H9 (cell line): ENCODE data around the gene FXYD4. TPM values are rescaled to one million over a fixed set of nuclear protein-coding genes. Genes with fewer than 3 reads are reported as not detected.

Source experiments
- DNase-seq: peaks from one replicate; pipeline ENCODE4 v3.0.0-alpha.2; 2017
- H2AFZ ChIP-seq: one replicate; pipeline ENCODE4 v1.6.1; 2013; ENCODE audit warnings: mild to moderate bottlenecking, low read length, control low read depth, moderate library complexity
- H2AK5ac ChIP-seq: 2 replicates; pipeline ENCODE4 v1.6.1; 2013; ENCODE audit warnings: low read length, control low read depth, mixed read lengths; ENCODE audit not compliant: insufficient read length
- H2BK120ac ChIP-seq: one replicate; pipeline ENCODE4 v1.6.1; 2013; ENCODE audit warnings: low read depth, mild to moderate bottlenecking, low read length, control low read depth, inconsistent platforms; ENCODE audit not compliant: poor library complexity, severe bottlenecking
- H2BK12ac ChIP-seq: 2 replicates; pipeline ENCODE4 v1.6.1; 2013; ENCODE audit warnings: low read length, control low read depth, mixed read lengths, low read depth; ENCODE audit not compliant: insufficient read length
- H2BK15ac ChIP-seq: 2 replicates; pipeline ENCODE4 v1.6.1; 2013; ENCODE audit warnings: low read depth, low read length, control low read depth
- H2BK20ac ChIP-seq: one replicate; pipeline ENCODE4 v1.6.1; 2013; ENCODE audit warnings: low read depth, mild to moderate bottlenecking, low read length, control low read depth, inconsistent platforms; ENCODE audit not compliant: poor library complexity, severe bottlenecking
- H2BK5ac ChIP-seq: 2 replicates; pipeline ENCODE4 v1.6.1; 2013; ENCODE audit warnings: low read length, control low read depth, mixed read lengths; ENCODE audit not compliant: insufficient read length
- H3K14ac ChIP-seq: 2 replicates; pipeline ENCODE4 v1.6.1; 2013; ENCODE audit warnings: low read length, control low read depth; ENCODE audit not compliant: insufficient read depth
- H3K18ac ChIP-seq: 2 replicates; pipeline ENCODE4 v1.6.1; 2013; ENCODE audit warnings: low read depth, mild to moderate bottlenecking, mixed read lengths, low read length, control low read depth; ENCODE audit not compliant: insufficient read length
- H3K23ac ChIP-seq: 2 replicates; pipeline ENCODE4 v1.6.1; 2013; ENCODE audit warnings: low read length, control low read depth, mixed read lengths, low read depth; ENCODE audit not compliant: insufficient read length
- H3K23me2 ChIP-seq: 2 replicates; pipeline ENCODE4 v1.6.1; 2013; ENCODE audit warnings: low read depth, mild to moderate bottlenecking, mixed read lengths, low read length, control low read depth; ENCODE audit not compliant: insufficient read length, poor library complexity, severe bottlenecking
- H3K27ac ChIP-seq: 2 replicates; pipeline ENCODE4 v1.5.1; 2013; ENCODE audit warnings: low read length, control low read depth, mixed read lengths, low read depth; ENCODE audit not compliant: insufficient read length
- H3K27me3 ChIP-seq: 2 replicates; pipeline ENCODE4 v1.6.1; 2013; ENCODE audit warnings: low read length, control low read depth, inconsistent platforms; ENCODE audit not compliant: insufficient read depth
- H3K4ac ChIP-seq: 2 replicates; pipeline ENCODE4 v1.6.1; 2013; ENCODE audit warnings: low read depth, mild to moderate bottlenecking, control low read depth, inconsistent platforms, low read length, moderate library complexity
- H3K4me1 ChIP-seq: 2 replicates; pipeline ENCODE4 v1.6.1; 2013; ENCODE audit warnings: low read length, control low read depth, inconsistent platforms; ENCODE audit not compliant: insufficient read depth
- H3K4me2 ChIP-seq: 2 replicates; pipeline ENCODE4 v1.6.1; 2013; ENCODE audit warnings: low read length, control low read depth, mixed read lengths; ENCODE audit not compliant: insufficient read length, insufficient read depth
- H3K56ac ChIP-seq: 2 replicates; pipeline ENCODE4 v1.6.1; 2013; ENCODE audit warnings: low read depth, mild to moderate bottlenecking, mixed read lengths, low read length, control low read depth; ENCODE audit not compliant: insufficient read length
- H3K79me1 ChIP-seq: 2 replicates; pipeline ENCODE4 v1.6.1; 2013; ENCODE audit warnings: low read depth, mild to moderate bottlenecking, moderate library complexity, low read length, control low read depth, inconsistent platforms; ENCODE audit not compliant: insufficient read depth, poor library complexity, severe bottlenecking
- H3K79me2 ChIP-seq: 2 replicates; pipeline ENCODE4 v1.6.1; 2013; ENCODE audit warnings: low read length, control low read depth, inconsistent platforms; ENCODE audit not compliant: insufficient read depth
- H3K9ac ChIP-seq: 2 replicates; pipeline ENCODE4 v1.6.1; 2013; ENCODE audit warnings: low read length, control low read depth, mixed read lengths; ENCODE audit not compliant: insufficient read length; ENCODE audit errors: extremely low read depth
- H3K9me3 ChIP-seq: one replicate; pipeline ENCODE4 v1.6.1; 2013; ENCODE audit warnings: low read depth, low read length, inconsistent platforms; ENCODE audit not compliant: control insufficient read depth
- H3T11ph ChIP-seq: one replicate; pipeline ENCODE4 v1.6.1; 2013; ENCODE audit warnings: mild to moderate bottlenecking, low read length, control low read depth, inconsistent platforms
- H4K20me1 ChIP-seq: one replicate; pipeline ENCODE4 v1.6.1; 2013; ENCODE audit not compliant: control insufficient read depth, insufficient read length, insufficient read depth
- H4K5ac ChIP-seq: 2 replicates; pipeline ENCODE4 v1.6.1; 2013; ENCODE audit warnings: low read depth, mild to moderate bottlenecking, mixed read lengths, low read length, control low read depth; ENCODE audit not compliant: insufficient read length
- H4K8ac ChIP-seq: replicated peaks from 2 replicates; pipeline ENCODE4 v1.6.1; 2013; ENCODE audit warnings: low read length, control low read depth, mixed read lengths, low read depth; ENCODE audit not compliant: insufficient read length
- H4K91ac ChIP-seq: 2 replicates; pipeline ENCODE4 v1.6.1; 2013; ENCODE audit warnings: low read depth, mild to moderate bottlenecking, moderate library complexity, mixed read lengths, low read length, control low read depth; ENCODE audit not compliant: insufficient read length
- H3K27ac Mint-ChIP-seq, 3 experiments: 2 replicates in 2 of 3; 3 replicates in 1 of 3; pipeline ENCODE4 v1.8.0; 2020 to 2021; ENCODE audit warnings: mixed read lengths in 3 of 3, mild to moderate bottlenecking in 1 of 3, moderate library complexity in 1 of 3
- H3K27me3 Mint-ChIP-seq: 2 replicates; pipeline ENCODE4 v1.8.0; 2021; ENCODE audit warnings: low read depth, mild to moderate bottlenecking, moderate library complexity, mixed read lengths
- H3K36me3 Mint-ChIP-seq, 3 experiments: 2 replicates in 2 of 3; 3 replicates in 1 of 3; pipeline ENCODE4 v1.8.0; 2020 to 2021; ENCODE audit warnings: low read depth in 3 of 3, mixed read lengths in 3 of 3; ENCODE audit not compliant: insufficient read depth in 1 of 3
- H3K4me1 Mint-ChIP-seq, 2 experiments: 2 replicates each; pipeline ENCODE4 v1.8.0; 2020; ENCODE audit warnings: mixed read lengths in 2 of 2
- H3K4me3 Mint-ChIP-seq, 2 experiments: 2 replicates in 1 of 2; 3 replicates in 1 of 2; pipeline ENCODE4 v1.8.0; 2020 to 2021; ENCODE audit warnings: mild to moderate bottlenecking in 2 of 2, mixed read lengths in 2 of 2, moderate library complexity in 1 of 2
- H3K9me3 Mint-ChIP-seq, 2 experiments: 2 replicates in 1 of 2; 3 replicates in 1 of 2; pipeline ENCODE4 v1.8.0; 2020; ENCODE audit warnings: mild to moderate bottlenecking in 2 of 2, mixed read lengths in 2 of 2, moderate library complexity in 1 of 2
- WGBS: extraction: QIAGEN DNeasy Blood & Tissue Kit; methylation state at CpG from one replicate; pipeline ENCODE4 v1.1.7; 2013; ENCODE audit warnings: missing lambda C conversion rate, low lambda C conversion rate, mixed read lengths; ENCODE audit not compliant: insufficient read length; ENCODE audit errors: extremely low coverage; 5-methylcytosine and 5-hydroxymethylcytosine counted together
- total RNA-seq: library from RNA; stranded (reverse); gene quantifications from 2 replicates; pipeline ENCODE4 v1.2.1, GENCODE V29; 2021
- TF ChIP-seq, protein P1 (sequence below): fragments of 200-600 bp; sonication (generic); conservative IDR thresholded peaks from 3 replicates; pipeline ENCODE4 v1.8.0; 2021; ENCODE audit warnings: antibody characterized with exemption, mild to moderate bottlenecking

Gene FXYD4
- total RNA-seq, 1 experiment from 2014 or later: not detected

DNA sequence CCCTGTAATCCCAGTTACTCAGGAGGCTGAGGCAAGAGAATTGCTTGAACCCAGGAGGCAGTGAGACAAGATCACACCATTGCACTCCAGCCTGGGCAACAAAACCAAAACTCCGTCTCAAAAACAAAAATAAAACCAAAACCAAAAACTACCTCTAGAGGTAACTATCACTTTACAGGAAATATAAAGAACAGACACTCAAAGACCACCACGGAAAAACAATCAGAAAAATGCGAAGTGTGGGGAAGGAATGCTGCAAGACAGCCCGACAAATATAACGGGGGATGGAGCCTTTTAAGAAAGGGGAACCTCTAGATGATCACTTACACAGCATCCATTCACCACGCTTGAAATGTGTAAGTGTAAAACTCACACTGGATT, 33.3 kb downstream of the FXYD4 start:
- Histone ChIP-seq H3K79me1 (no peaks in the 10 kb centered on the region), H4K5ac (no peak overlapping the region), H3K27me3 (no peaks in the 10 kb centered on the region), H3K14ac (no peak overlapping the region), H4K20me1 (no peaks in the 10 kb centered on the region), H2AK5ac (no peak overlapping the region), H3K4me1 (peaks cover 4% of the 10 kb centered on the region; the same call in 1 of the 2 replicates), H3T11ph (no peak overlapping the region), H3K18ac (no peak overlapping the region), H2BK20ac (no peak overlapping the region), H4K8ac (no peak overlapping the region), H2BK5ac (no peak overlapping the region), H2BK15ac (no peak overlapping the region), H3K9me3 (no peaks in the 10 kb centered on the region), H3K9ac (no peak overlapping the region), H3K4me2 (peak overlapping the region; percentile 5), H3K23ac (no peak overlapping the region), H3K27ac (no peak overlapping the region), H2AFZ (no peak overlapping the region), H3K23me2 (peaks cover 4% of the 10 kb centered on the region), H3K4ac (no peak overlapping the region), H3K56ac (no peak overlapping the region), H2BK120ac (no peak overlapping the region), H3K79me2 (peaks cover 69% of the 10 kb centered on the region), H4K91ac (no peak overlapping the region), H2BK12ac (no peak overlapping the region)
- H3K4me1 Mint-ChIP-seq: peaks cover 52 to 66% of the 10 kb centered on the region in 2 experiments
- peak overlapping the region; percentile 19 to 28 for H3K4me3 Mint-ChIP-seq
- no CpG with 5 or more reads among the region's 6 CpGs for WGBS
- peaks cover 1% of the 10 kb centered on the region; the same call in 1 of the 2 replicates for H3K27me3 Mint-ChIP-seq
- TF ChIP-seq, protein P1, sequence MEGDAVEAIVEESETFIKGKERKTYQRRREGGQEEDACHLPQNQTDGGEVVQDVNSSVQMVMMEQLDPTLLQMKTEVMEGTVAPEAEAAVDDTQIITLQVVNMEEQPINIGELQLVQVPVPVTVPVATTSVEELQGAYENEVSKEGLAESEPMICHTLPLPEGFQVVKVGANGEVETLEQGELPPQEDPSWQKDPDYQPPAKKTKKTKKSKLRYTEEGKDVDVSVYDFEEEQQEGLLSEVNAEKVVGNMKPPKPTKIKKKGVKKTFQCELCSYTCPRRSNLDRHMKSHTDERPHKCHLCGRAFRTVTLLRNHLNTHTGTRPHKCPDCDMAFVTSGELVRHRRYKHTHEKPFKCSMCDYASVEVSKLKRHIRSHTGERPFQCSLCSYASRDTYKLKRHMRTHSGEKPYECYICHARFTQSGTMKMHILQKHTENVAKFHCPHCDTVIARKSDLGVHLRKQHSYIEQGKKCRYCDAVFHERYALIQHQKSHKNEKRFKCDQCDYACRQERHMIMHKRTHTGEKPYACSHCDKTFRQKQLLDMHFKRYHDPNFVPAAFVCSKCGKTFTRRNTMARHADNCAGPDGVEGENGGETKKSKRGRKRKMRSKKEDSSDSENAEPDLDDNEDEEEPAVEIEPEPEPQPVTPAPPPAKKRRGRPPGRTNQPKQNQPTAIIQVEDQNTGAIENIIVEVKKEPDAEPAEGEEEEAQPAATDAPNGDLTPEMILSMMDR: no peak
- H3K9me3 Mint-ChIP-seq: peaks cover 2 to 3% of the 10 kb centered on the region in 2 experiments; a peak in 2 of 5 replicates
- DNase-seq: no peak
- H3K27ac Mint-ChIP-seq: peak overlapping the region; percentile 47 to 96 (median 94); a peak in 6 of 7 replicates
- peaks cover 6 to 33% (median 8%) of the 10 kb centered on the region in 3 experiments for H3K36me3 Mint-ChIP-seq
